HL-60 (cell line): ENCODE results near the gene SLC25A25.

Experiments
- DNase-seq, 2 experiments: peaks; one replicate each; pipeline ENCODE4 v3.0.0-alpha.2; 2010 to 2020; ENCODE audit warnings: low read depth in 1 of 2, low spot score in 1 of 2
- H3K27ac ChIP-seq: fragments of 250-450 bp; sonication (Bioruptor Pico); replicated peaks from 2 replicates; pipeline ENCODE4 v1.5.1; 2020; ENCODE audit warnings: mild to moderate bottlenecking, moderate library complexity
- H3K27me3 ChIP-seq: fragments of 250-450 bp; sonication (Bioruptor Pico); 2 replicates; pipeline ENCODE4 v1.5.1; 2021; ENCODE audit warnings: mild to moderate bottlenecking, moderate library complexity; ENCODE audit not compliant: insufficient read depth, poor library complexity, severe bottlenecking
- H3K4me3 ChIP-seq: replicated peaks from 2 replicates; pipeline ENCODE4 v1.5.1; 2011; ENCODE audit warnings: mild to moderate bottlenecking, control low read depth, low read length; ENCODE audit not compliant: insufficient read depth
- GABPA ChIP-seq: IDR thresholded peaks from 2 replicates; pipeline ENCODE4 v1.6.1; 2012; ENCODE audit warnings: low read depth
- POLR2AphosphoS5 ChIP-seq: IDR thresholded peaks from 2 replicates; pipeline ENCODE4 v1.6.1; 2012; ENCODE audit warnings: low read depth
- SPI1 ChIP-seq: IDR thresholded peaks from 2 replicates; pipeline ENCODE4 v1.6.1; 2012; ENCODE audit warnings: low read depth, mild to moderate bottlenecking, borderline replicate concordance
- TF ChIP-seq, protein P1 (sequence below): IDR thresholded peaks from one replicate; pipeline ENCODE4 v1.5.1; 2011; ENCODE audit warnings: low read length, control low read depth, inconsistent platforms; ENCODE audit not compliant: insufficient read depth
- TF ChIP-seq, protein P2 (sequence below): IDR thresholded peaks from 2 replicates; pipeline ENCODE4 v1.6.1; 2012; ENCODE audit warnings: low read depth; ENCODE audit not compliant: insufficient replicate concordance

Gene SLC25A25

DNA sequence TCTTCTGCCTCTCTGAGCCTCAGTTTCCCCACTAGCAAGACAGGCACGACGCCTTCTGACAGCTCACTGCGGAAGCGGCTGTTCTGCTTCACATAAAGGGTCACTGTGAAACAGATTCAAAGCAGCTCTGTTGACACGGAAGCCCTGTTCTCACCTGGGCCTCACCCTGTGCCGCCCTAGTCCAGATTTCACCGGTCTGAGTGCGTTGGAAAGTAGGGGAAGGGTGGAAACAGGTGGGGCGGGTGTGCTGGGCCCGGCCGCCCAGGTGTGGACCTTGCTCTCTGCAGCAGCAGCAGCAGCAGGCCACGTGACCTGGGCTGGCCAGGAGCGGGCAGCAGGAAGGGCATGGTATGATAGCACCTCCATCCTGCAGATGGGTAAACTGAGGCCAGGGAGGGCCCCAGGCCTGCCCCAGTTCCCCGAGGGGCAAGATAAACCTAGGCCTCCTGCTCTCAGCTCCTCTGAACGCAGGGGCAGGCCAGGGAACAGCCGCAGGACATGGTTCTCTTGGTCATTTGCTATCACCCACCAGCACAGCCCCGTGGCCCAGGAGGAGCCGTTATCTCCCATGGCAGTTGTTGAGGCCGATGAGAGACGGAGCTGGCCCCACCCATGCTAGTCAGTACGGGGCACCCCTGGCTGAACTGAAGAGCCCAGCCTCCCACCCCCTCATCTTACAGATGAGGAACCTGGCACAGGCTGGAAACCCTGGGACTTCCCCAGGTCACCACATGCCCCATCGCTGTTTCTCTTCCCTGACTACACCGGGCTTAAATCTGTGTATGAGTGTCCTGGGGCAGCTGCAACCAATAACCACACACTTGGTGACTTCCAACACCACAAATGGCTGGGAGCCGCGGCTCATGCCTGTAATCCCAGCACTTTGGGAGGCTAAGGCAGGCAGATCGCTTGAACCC is 47.4 kb downstream of the SLC25A25 start:
- H3K27ac ChIP-seq: no peak overlapping the region
- TF ChIP-seq, protein P1, sequence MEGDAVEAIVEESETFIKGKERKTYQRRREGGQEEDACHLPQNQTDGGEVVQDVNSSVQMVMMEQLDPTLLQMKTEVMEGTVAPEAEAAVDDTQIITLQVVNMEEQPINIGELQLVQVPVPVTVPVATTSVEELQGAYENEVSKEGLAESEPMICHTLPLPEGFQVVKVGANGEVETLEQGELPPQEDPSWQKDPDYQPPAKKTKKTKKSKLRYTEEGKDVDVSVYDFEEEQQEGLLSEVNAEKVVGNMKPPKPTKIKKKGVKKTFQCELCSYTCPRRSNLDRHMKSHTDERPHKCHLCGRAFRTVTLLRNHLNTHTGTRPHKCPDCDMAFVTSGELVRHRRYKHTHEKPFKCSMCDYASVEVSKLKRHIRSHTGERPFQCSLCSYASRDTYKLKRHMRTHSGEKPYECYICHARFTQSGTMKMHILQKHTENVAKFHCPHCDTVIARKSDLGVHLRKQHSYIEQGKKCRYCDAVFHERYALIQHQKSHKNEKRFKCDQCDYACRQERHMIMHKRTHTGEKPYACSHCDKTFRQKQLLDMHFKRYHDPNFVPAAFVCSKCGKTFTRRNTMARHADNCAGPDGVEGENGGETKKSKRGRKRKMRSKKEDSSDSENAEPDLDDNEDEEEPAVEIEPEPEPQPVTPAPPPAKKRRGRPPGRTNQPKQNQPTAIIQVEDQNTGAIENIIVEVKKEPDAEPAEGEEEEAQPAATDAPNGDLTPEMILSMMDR: no peak
- TF ChIP-seq POLR2AphosphoS5 (no peak), SPI1 (no peak), GABPA (no peak)
- TF ChIP-seq, protein P2, sequence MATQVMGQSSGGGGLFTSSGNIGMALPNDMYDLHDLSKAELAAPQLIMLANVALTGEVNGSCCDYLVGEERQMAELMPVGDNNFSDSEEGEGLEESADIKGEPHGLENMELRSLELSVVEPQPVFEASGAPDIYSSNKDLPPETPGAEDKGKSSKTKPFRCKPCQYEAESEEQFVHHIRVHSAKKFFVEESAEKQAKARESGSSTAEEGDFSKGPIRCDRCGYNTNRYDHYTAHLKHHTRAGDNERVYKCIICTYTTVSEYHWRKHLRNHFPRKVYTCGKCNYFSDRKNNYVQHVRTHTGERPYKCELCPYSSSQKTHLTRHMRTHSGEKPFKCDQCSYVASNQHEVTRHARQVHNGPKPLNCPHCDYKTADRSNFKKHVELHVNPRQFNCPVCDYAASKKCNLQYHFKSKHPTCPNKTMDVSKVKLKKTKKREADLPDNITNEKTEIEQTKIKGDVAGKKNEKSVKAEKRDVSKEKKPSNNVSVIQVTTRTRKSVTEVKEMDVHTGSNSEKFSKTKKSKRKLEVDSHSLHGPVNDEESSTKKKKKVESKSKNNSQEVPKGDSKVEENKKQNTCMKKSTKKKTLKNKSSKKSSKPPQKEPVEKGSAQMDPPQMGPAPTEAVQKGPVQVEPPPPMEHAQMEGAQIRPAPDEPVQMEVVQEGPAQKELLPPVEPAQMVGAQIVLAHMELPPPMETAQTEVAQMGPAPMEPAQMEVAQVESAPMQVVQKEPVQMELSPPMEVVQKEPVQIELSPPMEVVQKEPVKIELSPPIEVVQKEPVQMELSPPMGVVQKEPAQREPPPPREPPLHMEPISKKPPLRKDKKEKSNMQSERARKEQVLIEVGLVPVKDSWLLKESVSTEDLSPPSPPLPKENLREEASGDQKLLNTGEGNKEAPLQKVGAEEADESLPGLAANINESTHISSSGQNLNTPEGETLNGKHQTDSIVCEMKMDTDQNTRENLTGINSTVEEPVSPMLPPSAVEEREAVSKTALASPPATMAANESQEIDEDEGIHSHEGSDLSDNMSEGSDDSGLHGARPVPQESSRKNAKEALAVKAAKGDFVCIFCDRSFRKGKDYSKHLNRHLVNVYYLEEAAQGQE: no peak
- H3K27me3 ChIP-seq: no peaks in the 10 kb centered on the region
- DNase-seq: no peak
- no peak overlapping the region for H3K4me3 ChIP-seq

DNA sequence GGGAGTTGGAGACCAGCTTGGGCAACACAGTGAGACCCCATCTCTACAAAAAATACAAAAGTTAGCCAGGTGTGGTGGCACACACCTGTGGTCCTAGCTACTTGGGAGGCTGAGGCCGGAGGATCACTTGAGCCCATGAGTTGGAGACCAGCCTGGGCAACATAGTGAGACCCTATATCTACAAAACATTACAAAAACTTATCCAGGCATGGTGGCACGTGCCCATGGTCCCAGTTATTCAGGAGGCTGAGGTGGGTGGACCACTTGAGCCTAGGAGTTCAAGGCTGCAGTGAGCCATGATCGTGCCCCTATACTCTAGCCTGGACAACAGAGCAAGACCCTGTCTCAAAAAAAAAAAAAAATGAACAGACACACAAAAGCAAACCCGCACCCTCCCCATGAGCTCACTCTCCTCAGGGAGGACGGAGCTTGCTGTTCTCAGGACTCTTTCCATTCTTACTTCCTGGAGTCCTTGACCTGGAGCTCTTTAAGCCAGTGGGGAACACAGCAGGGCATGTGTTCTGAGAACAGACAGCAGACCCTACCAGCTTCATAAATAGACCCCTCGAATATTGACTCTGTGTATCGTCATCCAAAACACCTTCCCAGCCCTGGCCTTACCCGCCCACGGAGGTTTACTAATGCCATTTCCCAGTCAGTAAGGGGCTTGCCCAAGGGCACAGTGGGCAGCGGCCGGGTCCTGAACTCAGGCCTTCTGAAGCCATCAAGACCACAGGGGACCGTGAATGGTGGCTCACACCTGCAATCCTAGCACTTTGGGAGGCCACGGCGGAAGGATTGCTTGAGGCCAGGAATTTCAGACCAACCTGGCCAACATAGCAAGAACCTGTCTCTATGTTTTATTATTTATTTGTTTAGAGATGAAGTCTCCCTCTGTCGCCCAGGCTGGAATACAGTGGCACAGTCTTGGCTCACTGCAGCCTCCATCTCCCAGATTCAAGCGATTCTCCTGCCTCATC is 48.4 kb downstream of the SLC25A25 start:
- TF ChIP-seq GABPA (no peak), POLR2AphosphoS5 (no peak)
- TF ChIP-seq, protein P2: no peak
- TF ChIP-seq, protein P1: no peak
- DNase-seq: no peak
- Histone ChIP-seq H3K27ac (no peak overlapping the region), H3K4me3 (no peak overlapping the region), H3K27me3 (no peaks in the 10 kb centered on the region)

DNA sequence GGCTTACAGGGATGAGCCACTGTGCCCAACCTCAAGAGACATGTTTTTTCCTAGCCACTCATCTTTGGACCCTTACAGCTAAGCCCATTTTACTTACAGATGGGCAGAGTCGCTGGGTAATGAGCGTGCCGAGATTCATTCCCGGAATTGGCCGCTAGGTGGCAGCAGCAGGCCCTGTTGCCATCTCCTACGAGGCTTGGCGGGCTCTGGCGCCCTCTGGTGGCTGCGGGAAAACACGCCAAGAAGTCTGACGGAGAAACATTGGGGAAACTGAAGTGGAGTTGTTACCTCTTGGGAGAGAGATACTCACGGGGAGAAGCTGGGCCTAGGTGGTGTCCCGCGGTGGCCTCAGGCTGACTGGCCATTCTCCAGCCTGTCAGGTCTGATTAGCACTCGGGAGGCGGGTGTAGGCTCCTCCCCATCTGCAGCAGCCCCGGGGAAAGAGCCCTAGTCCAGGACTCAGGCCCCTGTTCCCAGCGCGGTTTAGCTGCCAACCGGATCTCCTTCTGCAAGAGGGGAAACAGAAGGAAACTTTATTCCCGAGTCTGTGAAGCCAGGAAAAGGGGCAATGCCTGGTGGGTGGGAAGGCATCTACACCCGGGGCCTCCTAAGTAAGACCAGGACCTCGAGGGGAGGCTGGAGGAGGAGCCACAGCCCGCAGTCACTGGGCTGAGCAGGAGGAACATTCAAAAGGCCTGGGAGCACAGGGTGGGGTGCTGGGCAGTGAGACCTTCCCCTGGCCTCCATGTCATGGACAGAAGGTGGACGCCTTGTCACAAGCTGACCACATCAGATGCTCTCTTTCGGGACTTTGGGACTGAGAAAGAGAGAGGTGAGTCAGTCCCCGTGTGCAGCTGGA is 49.8 kb downstream of the SLC25A25 start:
- TF ChIP-seq, protein P1: peak; percentile 99
- no peak for TF ChIP-seq SPI1
- no peak for TF ChIP-seq GABPA
- TF ChIP-seq, protein P2: no peak
- Histone ChIP-seq H3K27me3 (no peaks in the 10 kb centered on the region), H3K27ac (no peak overlapping the region), H3K4me3 (no peak overlapping the region)
- DNase-seq: peak; percentile 61 to 93
